ENCODE results near the gene S1PR2.

DNA sequence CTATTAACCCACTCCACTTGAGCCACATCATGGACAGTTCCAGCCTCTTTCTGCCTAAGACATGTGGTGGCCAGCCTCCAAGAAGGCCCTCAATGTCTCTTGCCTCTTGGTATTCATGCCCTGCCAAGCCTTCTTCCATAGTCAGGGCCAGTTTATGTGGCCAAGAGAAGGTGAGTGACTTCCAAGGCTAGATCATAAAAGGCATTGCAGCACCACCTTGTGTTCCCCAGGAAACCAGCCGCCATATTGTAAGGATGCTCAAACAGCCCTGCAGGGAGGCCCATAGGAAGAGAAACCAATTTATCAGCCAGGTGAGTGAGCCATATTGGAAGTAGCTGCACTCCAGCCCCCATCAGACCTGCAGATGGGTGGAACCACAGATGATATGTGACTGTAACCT, 24.1 kb downstream of the S1PR2 start:
- no peak for TF ChIP-seq POLR2A (IDR thresholded peaks at IDR 0.05; ENCODE audit: low read length)
- no peak for TF ChIP-seq GATA1 (IDR thresholded peaks at IDR 0.05; ENCODE audit: low read depth, low read length)
